ENCODE measurements around the gene ARL15. TPM values are rescaled to one million over a fixed set of nuclear protein-coding genes. Genes with fewer than 3 reads are reported as not detected.

Gene ARL15
- total and polyA plus RNA-seq, 2 of the 8 experiments (the other 6 are each of a cell fraction or from before 2014, with no cell fraction given) = 9.9 to 21.2 TPM

GRCh38 chr5:54093861-54094260 is 216.5 kb downstream of the ARL15 start:
- no peak for TF ChIP-seq SP2 (IDR thresholded peaks at IDR 0.05; ENCODE audit: low read length)
- TF ChIP-seq POLR2AphosphoS5 (IDR thresholded peaks at IDR 0.05; ENCODE audit: low read depth, low read length) = no peak
- TF ChIP-seq MAFK (IDR thresholded peaks at IDR 0.05; ENCODE audit: low read depth, low read length) = no peak
- TF ChIP-seq CBX8 (IDR thresholded peaks at IDR 0.05; ENCODE audit: borderline replicate concordance, low read depth, low read length) = no peak
- TF ChIP-seq BRCA1 (IDR thresholded peaks at IDR 0.05; ENCODE audit: low read depth, low read length) = no peak
- no peak for TF ChIP-seq ASH2L (IDR thresholded peaks at IDR 0.05; ENCODE audit: low read length)
- TF ChIP-seq GTF2F1 (IDR thresholded peaks at IDR 0.05; ENCODE audit: borderline replicate concordance, low read depth, low read length) = no peak
- TF ChIP-seq JUND (IDR thresholded peaks at IDR 0.05; ENCODE audit: low read length) = no peak
- no peak for TF ChIP-seq RXRA (IDR thresholded peaks at IDR 0.05; ENCODE audit: insufficient read depth, low read depth, low read length)
- TF ChIP-seq ZNF274 (IDR thresholded peaks at IDR 0.05; ENCODE audit: borderline replicate concordance, extremely low read depth, low read length) = no peak
- TF ChIP-seq RAD21 (IDR thresholded peaks at IDR 0.05 in 1 of 2, conservative IDR thresholded peaks at IDR 0.05 in 1 of 2; ENCODE audit: low read depth in 2 of 2, low read length in 2 of 2) = no peak
- TF ChIP-seq MAX (IDR thresholded peaks at IDR 0.05) = no peak
- TF ChIP-seq BCL11A (IDR thresholded peaks at IDR 0.05; ENCODE audit: low read depth in 2 of 2, low read length in 2 of 2) = no peak
- H3K4ac ChIP-seq (replicated peaks; ENCODE audit: insufficient read length, low read depth, low read length) = no peak overlapping the region
- no peaks in the 10 kb centered on the region for H3K9me3 ChIP-seq (ENCODE audit: insufficient read depth in 2 of 2, low read depth in 1 of 2, low read length in 1 of 2)
- H3K27ac ChIP-seq (ENCODE audit: low read depth, low read length) = no peak overlapping the region
- H3K79me1 ChIP-seq (ENCODE audit: low read depth, low read length) = no peaks in the 10 kb centered on the region
- no peak overlapping the region for H3K18ac ChIP-seq (ENCODE audit: extremely low read depth, low read length)
- H3K4me3 ChIP-seq (ENCODE audit: extremely low read depth in 1 of 4, insufficient read depth in 2 of 4, low read depth in 3 of 4, low read length in 4 of 4) = no peak overlapping the region
- ChIA-PET CTCF (ENCODE audit: partially characterized antibody) (no interaction called here), POLR2A (ENCODE audit: partially characterized antibody) (no interaction called here)
- H4K91ac ChIP-seq (replicated peaks; ENCODE audit: insufficient read length, low read length) = no peak overlapping the region
- H2AK5ac ChIP-seq (ENCODE audit: low read depth, low read length) = no peak overlapping the region
- H2BK5ac ChIP-seq (ENCODE audit: low read depth, low read length) = no peak overlapping the region
- no peaks in the 10 kb centered on the region for H3K79me2 ChIP-seq (ENCODE audit: control insufficient read depth in 1 of 2, insufficient read depth in 2 of 2, low read length in 2 of 2)
- no peak overlapping the region for H2BK15ac ChIP-seq (ENCODE audit: low read length)
- WGBS, 2 experiments (ENCODE audit: extremely low coverage in 1 of 2, insufficient coverage in 1 of 2, insufficient read length in 1 of 2, insufficient replicate concordance in 2 of 2, low coverage in 1 of 2, low lambda C conversion rate in 2 of 2, missing lambda C conversion rate in 1 of 2) = 97% methylated on average over 2 of the region's 2 CpGs; no CpG with 5 or more reads in 1 of the 2 experiments
- H4K20me1 ChIP-seq (replicated peaks in 1 of 2; ENCODE audit: control insufficient read depth in 1 of 2, insufficient read depth in 2 of 2, low read length in 2 of 2) = no peaks in the 10 kb centered on the region
- H2BK120ac ChIP-seq (replicated peaks; ENCODE audit: low read depth, low read length) = no peak overlapping the region
- no peak overlapping the region for H4K8ac ChIP-seq (ENCODE audit: extremely low read depth, insufficient read depth, low read length)
- H3K9ac ChIP-seq (replicated peaks in 1 of 4; ENCODE audit: extremely low read depth in 1 of 4, low read depth in 3 of 4, low read length in 3 of 4) = no peak overlapping the region
- no peaks in the 10 kb centered on the region for H3K27me3 ChIP-seq (replicated peaks in 1 of 4; ENCODE audit: control insufficient read depth in 3 of 4, extremely low read depth in 1 of 4, insufficient read depth in 3 of 4, low read length in 3 of 4)
- no peak overlapping the region for H4K5ac ChIP-seq (ENCODE audit: insufficient read length, low read depth, low read length)
- H3K4me2 ChIP-seq (ENCODE audit: insufficient read depth in 1 of 2, low read depth in 2 of 2, low read length in 2 of 2) = no peak overlapping the region
- no peak overlapping the region for H2BK12ac ChIP-seq (ENCODE audit: low read depth, low read length)
- H3K23me2 ChIP-seq (ENCODE audit: low read depth, low read length) = peaks cover 1% of the 10 kb centered on the region; the same call in 1 of the 2 replicates
- no peak overlapping the region for H3K56ac ChIP-seq (replicated peaks; ENCODE audit: insufficient read length, low read depth, low read length)
- peaks cover 0 to 2% (median 0%) of the 10 kb centered on the region in 4 experiments; a peak in 2 of 7 replicates for H3K4me1 ChIP-seq (replicated peaks in 1 of 4; ENCODE audit: control insufficient read depth in 3 of 4, insufficient read depth in 4 of 4, low read length in 3 of 4)
- FAIRE-seq (no peak), DNase-seq (ENCODE audit: low read depth in 1 of 2, low spot score in 2 of 2) (no peak)
- no peaks in the 10 kb centered on the region for H3K36me3 ChIP-seq (ENCODE audit: control insufficient read depth in 2 of 4, insufficient read depth in 4 of 4, low read length in 3 of 4)
- no peak overlapping the region for H2AFZ ChIP-seq (ENCODE audit: low read length)
- no peak overlapping the region for H2BK20ac ChIP-seq (ENCODE audit: low read length)
- H3K14ac ChIP-seq (ENCODE audit: insufficient read length) = no peak overlapping the region
- H3K23ac ChIP-seq (ENCODE audit: insufficient read length) = no peak overlapping the region

Measured in H1 (cell line).